HG03064 (cell line): ENCODE measurements around the gene ADM5.
A peak's percentile ranks its signal among the peaks of the same experiment; 100 is the strongest.

Experiments used
- ATAC-seq: cut with Tn5 transposase; IDR thresholded peaks from one replicate; pipeline ENCODE4 v1.9.1; 2021; ENCODE audit warnings: low read depth; ENCODE audit not compliant: unreplicated experiment

ADM5 gene

DNA sequence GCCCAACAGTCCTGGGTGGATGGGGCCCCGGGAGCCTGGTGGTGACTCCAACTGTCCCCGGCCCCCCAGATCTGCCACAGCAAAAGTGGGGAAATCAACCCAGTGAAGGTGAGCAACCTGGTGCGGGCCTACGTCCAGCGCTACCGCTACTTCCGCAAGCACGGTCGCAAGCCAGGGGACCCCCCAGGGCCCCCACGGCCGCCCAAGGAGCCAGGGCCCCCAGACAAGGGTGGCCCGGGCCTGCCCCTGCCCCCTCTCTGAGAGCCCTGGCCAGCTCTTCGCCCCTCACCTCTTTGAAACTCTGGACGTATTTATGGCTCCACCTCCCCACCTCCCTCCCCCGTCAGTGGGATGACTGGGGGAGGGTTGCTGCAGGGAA, 31.3 kb upstream of the ADM5 start:
- no peak for ATAC-seq

DNA sequence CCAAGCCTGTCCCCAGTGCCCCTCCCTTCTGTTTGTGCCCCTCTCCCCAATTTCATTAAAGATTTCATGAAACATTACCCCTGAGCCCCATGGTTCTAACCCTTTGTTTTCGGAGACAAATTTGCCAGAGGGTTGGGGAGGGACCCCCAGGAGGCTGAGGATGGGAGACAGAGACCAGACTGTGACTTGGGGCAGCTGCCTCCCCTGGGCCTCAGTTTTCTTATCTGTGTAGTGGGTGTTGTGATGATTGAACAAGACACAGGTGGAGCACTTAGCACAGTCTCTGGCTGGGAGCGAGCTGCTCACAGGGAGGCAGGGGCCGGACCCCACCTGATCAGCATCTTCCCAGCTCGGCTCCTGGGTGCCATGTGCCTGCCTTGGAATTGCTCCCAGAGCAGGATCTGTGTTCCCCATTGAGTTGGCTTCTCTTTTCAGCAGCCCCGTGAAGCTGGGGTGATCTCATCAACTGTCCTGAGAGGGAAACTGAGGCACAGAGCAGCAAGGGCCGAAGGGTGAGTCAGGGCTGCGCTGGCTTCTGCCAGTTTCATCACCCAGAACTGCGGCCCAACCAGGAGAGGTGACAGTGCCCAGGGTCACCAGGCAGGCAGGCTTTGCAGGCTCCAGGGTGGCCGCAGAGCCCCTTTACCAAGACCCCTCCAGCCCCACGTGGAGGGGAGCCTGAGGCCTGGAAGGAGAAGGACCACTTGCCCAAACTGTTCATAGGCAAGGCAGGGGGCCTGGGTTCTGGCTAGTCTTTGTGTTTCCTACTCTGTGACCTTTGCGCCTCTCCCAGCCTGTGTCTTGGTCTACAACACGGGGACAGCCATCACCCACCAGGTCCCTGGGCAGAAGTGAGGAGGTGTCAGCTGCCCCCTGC, 30.6 kb upstream of the ADM5 start:
- ATAC-seq = no peak

DNA sequence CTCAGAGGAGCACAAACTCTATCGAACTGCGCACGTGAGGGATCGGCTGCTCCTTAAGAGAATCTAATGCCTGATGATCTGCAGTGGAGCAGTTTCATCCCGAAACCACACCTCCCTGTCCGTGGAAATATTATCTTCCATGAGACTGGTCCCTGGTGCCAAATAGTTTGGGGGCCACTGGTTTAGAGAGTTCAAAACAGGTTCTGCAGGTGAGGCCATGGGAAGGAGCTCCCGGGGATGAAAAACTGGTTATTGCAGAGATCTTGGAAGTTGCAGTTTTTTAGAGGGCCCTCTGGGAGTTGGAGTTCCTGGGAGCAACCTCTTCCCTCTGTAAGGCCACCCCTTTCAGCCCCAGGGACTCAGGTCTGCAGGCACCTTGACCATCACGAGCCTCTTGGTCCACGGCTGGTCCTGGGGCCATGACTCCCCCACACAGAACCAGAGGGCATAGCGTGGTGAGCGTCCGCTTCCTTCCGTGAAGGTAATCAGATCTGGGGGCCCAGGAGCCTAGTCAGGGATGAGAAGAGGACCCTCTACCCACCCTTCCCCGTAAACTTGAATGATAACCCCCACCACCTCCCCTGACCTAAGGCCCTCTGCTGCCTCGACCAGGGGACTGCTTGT, 28.9 kb upstream of the ADM5 start:
- ATAC-seq = no peak

DNA sequence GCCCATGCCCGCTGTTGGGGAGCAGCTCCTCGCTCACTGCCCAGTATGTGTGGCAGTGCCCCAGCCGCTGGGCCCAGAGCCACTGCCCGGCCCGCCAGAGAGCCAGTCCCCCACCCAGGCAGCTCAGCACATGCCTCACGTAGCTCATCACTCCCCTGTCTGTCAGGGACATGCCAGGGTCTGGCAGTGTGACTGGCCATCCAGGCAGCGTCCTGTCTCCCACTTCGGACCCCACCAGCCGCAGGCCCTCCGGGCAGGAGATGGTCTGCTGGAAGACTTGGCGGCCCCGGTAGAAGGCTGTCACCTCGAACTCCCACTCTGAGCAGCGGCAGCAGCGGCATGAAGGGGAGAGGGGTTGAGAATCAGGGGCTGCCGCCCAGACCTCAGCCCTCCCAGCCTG, 27.4 kb upstream of the ADM5 start:
- no peak for ATAC-seq

DNA sequence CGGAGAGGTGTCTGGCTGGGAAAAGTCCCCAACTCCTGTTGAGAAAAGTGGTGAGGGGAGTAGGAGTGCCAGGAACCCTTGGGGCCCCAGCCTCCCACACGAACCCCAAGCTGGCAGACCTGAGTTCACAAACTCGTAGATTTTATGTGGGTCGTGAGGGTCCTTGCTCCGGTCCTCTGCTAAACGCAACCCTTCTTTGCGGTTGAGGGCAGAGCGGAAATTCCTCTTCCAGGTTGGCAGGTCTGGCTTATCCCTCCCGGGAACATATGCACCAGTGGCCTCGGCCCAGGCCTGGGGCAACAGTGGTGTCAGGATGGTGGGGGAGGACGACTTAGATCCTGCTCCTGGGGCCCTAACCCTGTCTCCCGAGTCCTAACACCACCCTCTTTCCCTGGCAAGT, 26.2 kb upstream of the ADM5 start:
- ATAC-seq = no peak

DNA sequence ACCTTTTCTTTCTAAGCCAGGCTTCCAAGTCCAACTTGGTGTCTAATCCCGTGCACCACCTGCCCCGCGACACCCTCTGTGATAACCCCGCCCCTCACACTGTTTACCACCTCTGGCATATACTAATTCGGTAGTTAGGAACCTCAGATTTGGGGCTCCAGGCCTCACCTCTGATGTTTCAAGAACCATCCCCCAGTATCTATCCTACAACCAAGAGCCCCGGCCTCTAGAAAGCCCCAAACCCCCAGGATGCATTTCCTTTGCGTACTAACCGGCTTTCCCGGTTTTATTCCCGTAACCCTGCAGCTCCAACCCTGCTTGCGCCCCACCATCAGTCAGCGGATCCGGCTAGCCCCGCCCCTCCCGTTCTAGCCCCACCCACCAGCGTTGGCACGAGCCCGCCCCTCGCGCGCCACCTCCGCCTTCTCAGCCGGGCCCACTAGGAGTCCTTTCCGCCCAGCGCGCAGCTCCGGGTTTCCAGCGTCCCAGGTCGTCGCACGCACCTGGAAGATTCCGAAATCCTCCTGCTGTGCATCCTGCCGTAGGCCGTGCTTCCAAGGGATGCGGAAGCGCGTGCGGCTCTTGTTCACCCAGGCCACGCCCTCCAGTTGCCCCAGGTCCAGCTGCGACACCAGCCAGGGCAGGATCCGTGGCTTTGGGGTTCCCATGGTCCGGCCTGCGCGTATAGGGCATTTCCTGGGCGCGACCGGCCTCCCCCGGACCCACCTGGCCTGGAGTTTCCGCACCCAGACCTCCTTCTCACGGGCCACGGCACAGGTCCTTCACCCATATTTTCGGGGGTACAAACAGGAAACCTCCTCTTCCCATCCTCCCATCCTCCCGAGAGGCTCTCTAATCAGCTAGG, 25.0 kb upstream of the ADM5 start:
- ATAC-seq = no peak

DNA sequence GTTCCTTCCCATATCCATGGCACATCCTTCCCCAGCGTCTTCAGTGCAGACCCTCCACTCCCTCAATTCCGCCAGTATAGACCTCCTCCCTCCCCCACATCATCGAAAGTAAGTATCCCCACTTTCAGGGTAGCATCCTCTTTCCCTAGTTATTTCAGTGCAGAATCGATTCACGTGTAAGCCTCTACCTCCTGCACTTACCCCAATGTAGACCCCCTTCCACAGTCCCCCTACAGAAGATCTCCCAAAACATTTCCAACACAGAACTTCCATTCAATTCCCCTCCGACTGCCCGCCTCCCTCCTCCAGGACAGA, 24.4 kb upstream of the ADM5 start:
- no peak for ATAC-seq

DNA sequence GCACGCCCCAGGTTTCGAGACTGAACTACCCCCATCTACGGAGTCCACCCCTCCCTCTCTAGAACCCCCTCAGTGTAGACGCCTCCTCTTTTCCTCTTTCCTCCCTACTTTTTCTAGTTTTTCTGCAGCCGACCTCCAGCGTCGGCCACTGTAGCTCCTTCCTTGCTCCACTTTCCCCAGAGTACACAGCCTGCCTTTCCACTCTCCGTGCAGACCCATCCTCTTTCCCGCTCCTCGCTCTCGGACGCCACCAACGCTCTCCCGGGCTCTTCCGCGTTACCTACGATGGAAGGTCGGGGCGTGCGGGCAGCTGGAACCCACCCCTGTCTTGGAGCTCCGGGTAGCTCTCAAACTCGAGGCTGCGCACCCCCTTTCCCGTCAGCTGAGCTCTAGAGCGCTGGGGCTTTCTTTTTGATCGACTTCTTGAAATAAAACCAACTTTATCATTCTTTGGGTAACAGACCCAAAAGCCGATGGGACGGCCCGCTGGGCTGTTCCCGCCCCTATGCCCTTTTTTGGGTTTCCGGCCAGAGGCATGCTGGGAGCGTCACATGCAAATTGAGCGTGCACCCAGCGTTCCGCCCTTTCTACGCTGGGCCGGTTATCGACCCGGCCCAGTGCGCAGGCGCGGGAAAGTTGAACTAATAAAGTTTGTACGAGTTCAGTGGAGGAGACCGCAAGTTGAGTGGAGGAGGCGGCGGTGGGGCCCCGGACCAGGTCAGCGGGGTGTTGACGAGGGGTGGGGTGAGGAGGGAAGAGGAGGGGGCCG, 23.9 kb upstream of the ADM5 start, which contains the start of the genes BCL2L12 and IRF3:
Gene BCL2L12 (plus strand): TSS at position 583 of the 769 bp plus-strand sequence. CDS start 760 bp downstream, outside the sequence.
Gene IRF3 (minus strand): TSS at position 507 of the 769 bp plus-strand sequence. CDS start 1,019 bp downstream, outside the sequence.
- peak; percentile 67 for ATAC-seq

DNA sequence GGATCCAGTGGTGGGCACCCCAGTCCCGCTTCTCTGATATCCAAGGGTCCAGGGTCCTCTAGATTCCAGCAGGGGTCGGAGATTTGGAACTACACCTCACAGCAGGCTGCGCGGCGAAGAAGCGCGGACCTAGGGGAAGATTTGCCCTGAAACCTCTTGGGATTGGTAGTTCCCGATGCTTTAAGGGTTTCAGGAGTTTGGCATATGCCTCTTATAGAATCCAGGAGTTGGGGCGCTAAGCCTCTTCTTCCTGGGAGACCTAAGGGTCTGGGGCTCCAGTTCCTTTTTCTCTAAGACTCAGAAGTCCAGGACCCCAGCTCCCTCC, 23.3 kb upstream of the ADM5 start:
- ATAC-seq = no peak

DNA sequence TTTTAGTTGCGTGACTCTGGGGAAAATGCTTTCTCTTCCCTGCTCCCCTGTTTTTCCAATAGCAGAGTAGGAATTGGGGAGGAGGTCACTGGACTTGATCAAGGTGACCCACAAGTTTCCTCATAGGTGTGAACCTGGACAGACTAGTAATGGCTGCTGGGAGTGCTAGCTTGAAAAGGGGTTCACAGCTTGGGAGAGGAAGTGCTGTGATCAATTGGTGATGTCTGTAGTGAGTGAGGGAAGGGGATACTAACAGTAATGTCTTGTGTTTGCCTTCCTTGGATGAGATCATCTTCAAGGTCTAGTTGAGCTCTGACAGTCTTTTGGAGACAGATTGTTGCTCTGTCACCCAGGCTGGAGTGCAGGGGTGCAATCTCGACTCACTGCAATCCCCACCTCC, 21.9 kb upstream of the ADM5 start:
- ATAC-seq = no peak

DNA sequence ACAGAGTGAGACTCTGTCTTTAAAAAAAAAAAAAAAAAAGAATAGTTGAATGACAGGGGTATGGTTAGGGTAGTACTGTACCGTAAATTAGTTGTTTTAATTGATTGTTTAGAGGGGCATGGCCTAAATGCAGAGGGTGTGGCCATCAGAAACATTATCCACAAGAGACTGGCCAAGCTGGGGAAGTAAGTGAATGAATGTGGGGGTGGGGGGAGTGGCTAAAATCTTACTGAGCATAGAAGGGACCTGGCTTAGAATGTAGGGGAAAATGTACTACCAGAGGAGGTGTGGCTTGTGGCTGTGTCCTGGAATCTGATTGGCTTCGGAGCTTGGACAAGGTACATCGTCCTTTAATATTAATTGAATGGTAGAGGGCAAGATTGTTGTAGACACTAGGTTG, 19.9 kb upstream of the ADM5 start:
- ATAC-seq = no peak

DNA sequence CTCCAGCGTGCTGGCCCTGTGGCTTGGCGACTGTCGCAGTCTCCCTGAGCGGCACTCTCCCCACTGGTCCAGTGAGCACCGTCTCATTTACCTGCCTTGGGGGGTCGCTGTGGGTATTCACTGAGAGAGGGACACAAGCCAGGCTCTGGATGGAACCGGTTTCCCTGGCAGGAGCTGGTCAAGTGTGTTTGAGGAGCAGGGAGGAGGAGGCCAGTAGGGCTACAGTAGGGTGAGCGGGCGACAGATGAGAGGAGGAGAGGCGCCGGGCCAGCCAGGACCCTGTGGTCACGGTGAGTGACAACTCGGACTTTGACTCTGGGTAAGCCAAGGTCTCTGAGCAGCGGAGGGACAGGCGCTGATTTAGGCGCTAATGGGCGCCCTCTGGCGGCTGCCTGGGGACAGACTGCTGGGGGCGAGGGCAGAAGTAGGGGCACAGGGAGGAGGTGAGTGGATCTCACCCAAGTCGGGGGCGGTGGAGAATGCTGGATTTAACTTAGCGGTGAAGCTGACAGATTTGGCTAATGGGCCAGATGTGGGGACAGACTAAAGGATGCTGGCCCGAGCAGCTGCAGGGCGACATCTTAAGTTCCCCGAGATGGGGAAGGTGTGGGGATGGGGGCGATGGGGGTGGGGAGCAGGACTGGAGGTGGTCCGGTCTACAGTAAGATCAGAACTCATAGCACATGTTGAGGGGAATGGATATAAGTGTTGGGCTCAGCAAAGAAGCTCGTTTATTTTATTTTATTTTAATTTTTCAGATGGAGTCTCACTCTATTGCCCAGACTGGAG, 17.1 kb upstream of the ADM5 start:
- no peak for ATAC-seq

DNA sequence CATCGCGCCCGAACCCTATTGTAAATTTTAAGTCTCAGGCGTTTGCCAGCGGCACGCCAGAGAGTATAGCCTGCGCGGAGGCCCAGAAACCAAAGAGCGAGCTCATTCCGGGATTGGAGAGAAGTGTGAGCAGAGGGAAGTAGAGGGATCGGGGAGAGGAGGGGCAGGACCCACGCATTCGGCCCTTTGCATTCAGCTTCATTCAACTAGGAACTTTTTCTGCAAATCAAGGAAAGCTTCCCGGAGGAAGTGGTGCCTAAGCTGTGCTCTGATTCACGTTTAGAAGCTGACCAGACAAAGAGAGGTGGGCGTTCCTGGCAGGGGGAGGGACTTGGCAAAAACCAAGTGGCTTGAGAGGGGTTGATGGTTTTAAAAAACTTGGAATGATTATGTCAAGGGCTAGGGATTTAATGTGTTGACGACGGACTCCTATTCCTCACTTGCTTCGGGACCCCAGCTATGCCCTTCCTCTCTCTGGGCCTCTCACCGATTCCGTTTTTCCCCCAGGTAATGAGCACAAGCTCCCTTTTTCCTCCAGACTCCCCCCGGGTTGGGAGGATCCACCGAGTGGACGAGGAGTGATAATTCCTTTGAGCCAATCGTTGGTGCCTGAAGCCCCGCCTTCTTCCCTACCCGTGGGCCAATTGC, 13.1 kb upstream of the ADM5 start:
- peak; percentile 29 for ATAC-seq

DNA sequence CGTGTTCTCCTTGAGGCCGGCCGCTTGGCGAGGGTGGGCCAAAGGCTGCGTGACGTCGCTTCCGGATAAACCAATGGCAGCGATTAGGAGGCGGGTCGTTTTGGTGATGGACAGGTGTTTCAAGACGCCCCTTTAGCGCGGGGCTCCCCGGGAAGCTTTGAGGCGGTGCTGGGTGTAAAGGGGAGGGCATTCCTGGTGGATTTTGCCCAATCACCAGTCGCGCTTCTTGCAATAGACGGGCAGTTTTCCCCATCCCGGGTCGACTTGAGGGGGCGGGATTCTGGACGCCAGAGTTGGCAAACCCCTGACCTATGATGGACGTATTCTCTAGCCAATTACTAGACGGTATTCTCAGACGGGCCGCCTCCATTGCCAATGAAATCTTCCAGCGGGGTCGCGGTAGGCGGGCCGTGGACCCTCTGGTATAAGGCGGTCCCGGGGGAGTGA, 12.6 kb upstream of the ADM5 start:
- ATAC-seq = peak; percentile 64

DNA sequence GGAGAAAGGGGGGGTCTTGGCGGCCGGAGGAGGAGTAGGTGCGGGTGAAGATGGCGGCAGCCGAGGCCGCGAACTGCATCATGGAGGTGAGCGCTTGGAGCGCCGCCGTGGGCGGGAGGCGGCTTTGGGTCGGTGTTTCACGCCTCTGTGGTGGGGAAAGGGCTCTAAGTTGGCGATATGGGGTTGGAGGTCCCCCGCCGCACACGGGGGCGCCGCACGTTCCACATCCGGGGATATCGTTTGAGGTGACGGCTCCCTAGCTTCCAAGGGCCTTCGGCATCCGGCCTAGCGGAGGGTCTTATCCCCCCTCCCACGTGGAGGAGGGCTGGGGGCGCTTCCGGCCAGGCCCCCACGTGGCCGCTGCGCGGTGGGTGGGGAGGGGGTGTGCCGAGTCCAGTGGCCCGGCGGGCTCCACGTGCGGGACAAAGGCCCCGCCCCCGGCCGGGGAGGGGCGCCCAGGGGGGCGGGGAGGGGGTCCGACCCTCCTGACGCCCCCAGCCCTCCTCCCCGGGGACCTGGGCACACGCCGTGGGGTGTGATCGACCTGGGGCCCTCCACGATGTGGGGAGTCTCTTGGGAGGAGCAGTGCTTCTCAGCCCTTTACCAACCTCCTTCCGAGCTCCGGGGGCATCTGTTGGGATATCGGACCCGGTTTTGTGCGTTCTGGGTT, 12.0 kb upstream of the ADM5 start, which contains the start of gene PRMT1:
Gene PRMT1 (plus strand): TSS at position 41 of the 670 bp plus-strand sequence. CDS start 10 bp downstream, at position 51.
- ATAC-seq = no peak

DNA sequence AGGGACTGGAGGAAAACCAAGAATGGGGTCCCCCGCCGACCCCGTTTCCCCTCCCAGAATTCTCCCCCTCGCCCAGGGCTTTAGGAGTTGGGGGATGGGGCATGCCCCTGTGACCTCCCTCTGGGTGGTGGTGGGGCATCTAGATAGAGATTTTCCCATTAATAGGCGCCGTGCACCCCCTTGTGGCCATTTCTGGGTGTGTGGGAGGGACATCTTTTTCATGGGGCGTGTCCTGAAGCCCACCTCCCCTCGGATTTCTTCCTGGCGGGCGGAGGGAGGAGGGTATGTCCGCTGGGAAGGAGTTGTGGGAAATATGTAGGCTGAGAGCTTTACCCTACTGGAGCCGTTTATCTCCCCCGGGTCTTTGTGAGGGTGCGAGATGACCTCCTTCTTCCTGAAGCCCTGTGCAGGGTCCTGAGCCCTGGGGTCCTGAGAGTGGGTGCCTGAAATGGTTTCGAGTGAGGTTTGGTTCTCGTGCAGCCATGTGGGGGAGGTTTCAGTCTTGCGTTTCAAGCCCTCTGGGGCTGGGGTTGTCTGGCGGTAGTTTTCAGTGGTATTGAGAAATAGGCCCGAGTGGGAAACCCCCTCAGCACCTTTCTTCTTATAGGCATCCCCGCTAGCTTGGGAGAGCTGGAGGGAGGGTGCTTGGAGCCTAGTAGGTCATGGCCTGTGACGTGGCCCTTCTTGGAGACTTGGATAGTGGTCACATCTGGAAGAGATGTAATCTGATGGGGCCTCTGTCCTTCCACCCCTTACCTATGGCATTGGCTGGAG, 11.3 kb upstream of the ADM5 start:
- no peak for ATAC-seq

DNA sequence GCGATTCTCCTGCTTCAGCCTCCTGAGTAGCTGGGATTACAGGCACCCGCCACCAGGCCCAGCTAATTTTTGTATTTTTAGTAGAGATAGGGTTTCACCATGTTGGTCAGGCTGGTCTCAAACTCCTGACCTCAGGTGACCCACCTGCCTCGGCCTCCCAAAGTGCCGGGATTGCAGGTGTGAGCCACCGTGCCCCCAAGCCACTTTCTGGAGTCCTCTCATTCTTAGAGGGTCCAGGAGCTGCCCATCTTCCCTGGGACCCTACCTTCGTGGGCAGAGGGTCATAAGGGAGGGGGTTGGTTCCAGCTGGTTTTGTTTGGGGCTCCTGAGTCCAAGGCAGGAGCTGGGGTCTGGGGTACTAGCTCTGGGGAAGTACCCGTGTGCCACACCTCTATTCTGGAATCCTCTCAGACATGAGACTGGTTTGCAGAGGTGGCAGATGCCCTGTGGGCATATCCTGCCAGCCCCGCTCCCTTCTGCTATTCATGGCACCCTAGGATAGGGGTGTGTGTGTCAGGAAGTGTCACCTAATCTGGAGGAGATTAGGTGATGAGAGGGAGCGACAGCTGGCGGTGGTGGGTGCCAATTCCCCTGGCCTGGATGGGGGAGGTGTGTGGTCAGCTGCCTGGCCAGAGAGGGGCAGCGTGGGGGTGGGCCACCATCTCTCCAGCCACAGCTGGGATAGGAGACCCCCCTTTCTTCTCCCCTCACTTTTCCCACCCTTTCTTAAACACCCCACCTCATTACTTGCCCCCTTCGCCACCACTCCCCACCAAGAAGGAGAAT, 10.2 kb upstream of the ADM5 start:
- no peak for ATAC-seq
